Measurements from ENCODE around the gene ARHGAP24.

The ARHGAP24 gene

GRCh38 chr4:85531560-85532341, 56.8 kb downstream of the ARHGAP24 start:
- H3K27me3 Mint-ChIP-seq = no peaks in the 10 kb centered on the region
- no peak overlapping the region for H3K4me3 Mint-ChIP-seq
- no peaks in the 10 kb centered on the region for H3K36me3 Mint-ChIP-seq
- no peaks in the 10 kb centered on the region for H3K4me1 Mint-ChIP-seq
- no peaks in the 10 kb centered on the region for H3K9me3 Mint-ChIP-seq
- no peak overlapping the region for H3K27ac Mint-ChIP-seq

- Mint-ChIP-seq H3K36me3 (no peaks in the 10 kb centered on the region), H3K27ac (no peak overlapping the region), H3K4me3 (no peak overlapping the region), H3K4me1 (no peaks in the 10 kb centered on the region), H3K9me3 (no peaks in the 10 kb centered on the region), H3K27me3 (no peaks in the 10 kb centered on the region)
These were observed 59.2 kb downstream of the ARHGAP24 start for GRCh38 chr4:85534120-85534519.

GRCh38 chr4:85543832-85544231, 68.9 kb downstream of the ARHGAP24 start:
- H3K9me3 Mint-ChIP-seq = no peaks in the 10 kb centered on the region
- no peaks in the 10 kb centered on the region for H3K36me3 Mint-ChIP-seq
- H3K4me3 Mint-ChIP-seq = no peak overlapping the region
- H3K4me1 Mint-ChIP-seq = no peaks in the 10 kb centered on the region
- H3K27me3 Mint-ChIP-seq = no peaks in the 10 kb centered on the region
- H3K27ac Mint-ChIP-seq = no peak overlapping the region

- Mint-ChIP-seq H3K27me3 (no peaks in the 10 kb centered on the region), H3K9me3 (no peaks in the 10 kb centered on the region), H3K36me3 (no peaks in the 10 kb centered on the region), H3K4me1 (no peaks in the 10 kb centered on the region), H3K4me3 (no peak overlapping the region), H3K27ac (no peak overlapping the region)
These were observed 69.8 kb downstream of the ARHGAP24 start for GRCh38 chr4:85544751-85545150.

- no peaks in the 10 kb centered on the region for H3K4me1 Mint-ChIP-seq
- H3K27me3 Mint-ChIP-seq = no peaks in the 10 kb centered on the region
- H3K27ac Mint-ChIP-seq = no peak overlapping the region
- no peak overlapping the region for H3K4me3 Mint-ChIP-seq
- peaks cover 7% of the 10 kb centered on the region for H3K9me3 Mint-ChIP-seq
- H3K36me3 Mint-ChIP-seq = no peaks in the 10 kb centered on the region
These were observed 73.2 kb downstream of the ARHGAP24 start for GRCh38 chr4:85548116-85548515.

- Mint-ChIP-seq H3K4me1 (no peaks in the 10 kb centered on the region), H3K4me3 (no peak overlapping the region), H3K36me3 (no peaks in the 10 kb centered on the region), H3K27me3 (no peaks in the 10 kb centered on the region), H3K27ac (no peak overlapping the region), H3K9me3 (peaks cover 7% of the 10 kb centered on the region)
These were observed 73.9 kb downstream of the ARHGAP24 start for GRCh38 chr4:85548841-85549240.

- H3K4me1 Mint-ChIP-seq = no peaks in the 10 kb centered on the region
- no peak overlapping the region for H3K27ac Mint-ChIP-seq
- no peaks in the 10 kb centered on the region for H3K27me3 Mint-ChIP-seq
- H3K36me3 Mint-ChIP-seq = no peaks in the 10 kb centered on the region
- H3K9me3 Mint-ChIP-seq = peaks cover 12% of the 10 kb centered on the region
- H3K4me3 Mint-ChIP-seq = no peak overlapping the region
These were observed 80.3 kb downstream of the ARHGAP24 start for GRCh38 chr4:85555206-85555605.

GRCh38 chr4:85556283-85556682, 81.3 kb downstream of the ARHGAP24 start:
- H3K36me3 Mint-ChIP-seq = no peaks in the 10 kb centered on the region
- peaks cover 12% of the 10 kb centered on the region for H3K9me3 Mint-ChIP-seq
- no peaks in the 10 kb centered on the region for H3K27me3 Mint-ChIP-seq
- no peak overlapping the region for H3K4me3 Mint-ChIP-seq
- no peaks in the 10 kb centered on the region for H3K4me1 Mint-ChIP-seq
- H3K27ac Mint-ChIP-seq = no peak overlapping the region

GRCh38 chr4:85557016-85557901, 82.3 kb downstream of the ARHGAP24 start:
- Mint-ChIP-seq H3K36me3 (no peaks in the 10 kb centered on the region), H3K4me1 (no peaks in the 10 kb centered on the region), H3K9me3 (peaks cover 12% of the 10 kb centered on the region), H3K27me3 (no peaks in the 10 kb centered on the region), H3K27ac (no peak overlapping the region), H3K4me3 (no peak overlapping the region)

GRCh38 chr4:85565761-85566480, 91.0 kb downstream of the ARHGAP24 start:
- no peak overlapping the region for H3K4me3 Mint-ChIP-seq
- no peaks in the 10 kb centered on the region for H3K4me1 Mint-ChIP-seq
- H3K27ac Mint-ChIP-seq = no peak overlapping the region
- H3K9me3 Mint-ChIP-seq = peaks cover 5% of the 10 kb centered on the region
- H3K27me3 Mint-ChIP-seq = no peaks in the 10 kb centered on the region
- no peaks in the 10 kb centered on the region for H3K36me3 Mint-ChIP-seq

- H3K36me3 Mint-ChIP-seq = no peaks in the 10 kb centered on the region
- H3K9me3 Mint-ChIP-seq = no peaks in the 10 kb centered on the region
- no peak overlapping the region for H3K4me3 Mint-ChIP-seq
- no peak overlapping the region for H3K27ac Mint-ChIP-seq
- H3K4me1 Mint-ChIP-seq = no peaks in the 10 kb centered on the region
- no peaks in the 10 kb centered on the region for H3K27me3 Mint-ChIP-seq
These were observed 94.9 kb downstream of the ARHGAP24 start for GRCh38 chr4:85569730-85570299.

GRCh38 chr4:85570388-85570787, 95.4 kb downstream of the ARHGAP24 start:
- Mint-ChIP-seq H3K4me1 (no peaks in the 10 kb centered on the region), H3K36me3 (no peaks in the 10 kb centered on the region), H3K9me3 (no peaks in the 10 kb centered on the region), H3K27ac (no peak overlapping the region), H3K27me3 (no peaks in the 10 kb centered on the region), H3K4me3 (no peak overlapping the region)

- no peaks in the 10 kb centered on the region for H3K9me3 Mint-ChIP-seq
- H3K4me1 Mint-ChIP-seq = no peaks in the 10 kb centered on the region
- no peaks in the 10 kb centered on the region for H3K36me3 Mint-ChIP-seq
- H3K4me3 Mint-ChIP-seq = no peak overlapping the region
- H3K27ac Mint-ChIP-seq = no peak overlapping the region
- no peaks in the 10 kb centered on the region for H3K27me3 Mint-ChIP-seq
These were observed 96.1 kb downstream of the ARHGAP24 start for GRCh38 chr4:85571008-85571407.

- Mint-ChIP-seq H3K27ac (no peak overlapping the region), H3K4me3 (no peak overlapping the region), H3K4me1 (no peaks in the 10 kb centered on the region), H3K36me3 (no peaks in the 10 kb centered on the region), H3K9me3 (no peaks in the 10 kb centered on the region), H3K27me3 (no peaks in the 10 kb centered on the region)
These were observed 98.3 kb downstream of the ARHGAP24 start for GRCh38 chr4:85573270-85573669.

- H3K9me3 Mint-ChIP-seq = no peaks in the 10 kb centered on the region
- H3K36me3 Mint-ChIP-seq = no peaks in the 10 kb centered on the region
- no peaks in the 10 kb centered on the region for H3K4me1 Mint-ChIP-seq
- H3K4me3 Mint-ChIP-seq = no peak overlapping the region
- no peaks in the 10 kb centered on the region for H3K27me3 Mint-ChIP-seq
- H3K27ac Mint-ChIP-seq = no peak overlapping the region
These were observed 102.4 kb downstream of the ARHGAP24 start for GRCh38 chr4:85577307-85577706.

Measured in activated naive CD4-positive, alpha-beta T cell treated with anti-CD3 and anti-CD28 coated beads, Interleukin-2, amount 50 U/mL, for 24 hours (primary cell).